Measurements from ENCODE around the gene KCNT1. TPM values are rescaled to one million over a fixed set of nuclear protein-coding genes. Genes with fewer than 3 reads are reported as not detected.

The KCNT1 gene
- total RNA-seq, 6 experiments from 2014 or later = not detected

- DNase-seq = no peak
Measured at GRCh38 chr9:135793221-135794056, 91.5 kb downstream of the KCNT1 start.

GRCh38 chr9:135794057-135794335 lies 92.0 kb downstream of the KCNT1 start:
- Mint-ChIP-seq H3K36me3 (ENCODE audit: low read depth) (no peaks in the 10 kb centered on the region), H3K4me1 (ENCODE audit: low read depth) (peaks cover 10% of the 10 kb centered on the region; the same call in 1 of the 2 replicates), H3K9me3 (no peaks in the 10 kb centered on the region), H3K27me3 (ENCODE audit: insufficient read depth) (peaks cover 9% of the 10 kb centered on the region), H3K27ac (no peak overlapping the region), H3K4me3 (no peak overlapping the region)
- no peak for TF ChIP-seq CTCF (IDR thresholded peaks at IDR 0.05)
- DNase-seq = no peak

More at GRCh38 chr9:135793221-135794056, 91.5 kb downstream of the KCNT1 start:
- H3K36me3 Mint-ChIP-seq (ENCODE audit: low read depth) = no peaks in the 10 kb centered on the region
- no peak overlapping the region for H3K27ac Mint-ChIP-seq
- no peaks in the 10 kb centered on the region for H3K9me3 Mint-ChIP-seq
- H3K4me3 Mint-ChIP-seq = no peak overlapping the region
- H3K27me3 Mint-ChIP-seq (ENCODE audit: insufficient read depth) = peaks cover 9% of the 10 kb centered on the region
- no peak for TF ChIP-seq CTCF (IDR thresholded peaks at IDR 0.05)
- H3K4me1 Mint-ChIP-seq (ENCODE audit: low read depth) = peaks cover 10% of the 10 kb centered on the region; the same call in 1 of the 2 replicates

- H3K27me3 Mint-ChIP-seq (ENCODE audit: insufficient read depth) = peaks cover 10% of the 10 kb centered on the region
- H3K36me3 Mint-ChIP-seq (ENCODE audit: low read depth) = no peaks in the 10 kb centered on the region
- no peak for TF ChIP-seq CTCF (IDR thresholded peaks at IDR 0.05)
- no peak overlapping the region for H3K27ac Mint-ChIP-seq
- no peaks in the 10 kb centered on the region for H3K9me3 Mint-ChIP-seq
- H3K4me1 Mint-ChIP-seq (ENCODE audit: low read depth) = peaks cover 10% of the 10 kb centered on the region; the same call in 1 of the 2 replicates
- no peak overlapping the region for H3K4me3 Mint-ChIP-seq
- no peak for DNase-seq
Measured at GRCh38 chr9:135794361-135794885, 92.4 kb downstream of the KCNT1 start.

GRCh38 chr9:135795391-135795790 lies 93.4 kb downstream of the KCNT1 start:
- no peak overlapping the region for H3K4me3 Mint-ChIP-seq
- H3K36me3 Mint-ChIP-seq (ENCODE audit: low read depth) = no peaks in the 10 kb centered on the region
- TF ChIP-seq CTCF (IDR thresholded peaks at IDR 0.05) = no peak
- no peaks in the 10 kb centered on the region for H3K9me3 Mint-ChIP-seq
- DNase-seq = no peak
- peaks cover 10% of the 10 kb centered on the region; the same call in 1 of the 2 replicates for H3K4me1 Mint-ChIP-seq (ENCODE audit: low read depth)
- no peak overlapping the region for H3K27ac Mint-ChIP-seq
- H3K27me3 Mint-ChIP-seq (ENCODE audit: insufficient read depth) = peaks cover 12% of the 10 kb centered on the region

- TF ChIP-seq CTCF (IDR thresholded peaks at IDR 0.05) = no peak
- no peak overlapping the region for H3K27ac Mint-ChIP-seq
- H3K4me3 Mint-ChIP-seq = no peak overlapping the region
- peaks cover 12% of the 10 kb centered on the region for H3K27me3 Mint-ChIP-seq (ENCODE audit: insufficient read depth)
- H3K9me3 Mint-ChIP-seq = no peaks in the 10 kb centered on the region
- no peaks in the 10 kb centered on the region for H3K36me3 Mint-ChIP-seq (ENCODE audit: low read depth)
- peaks cover 10% of the 10 kb centered on the region; the same call in 1 of the 2 replicates for H3K4me1 Mint-ChIP-seq (ENCODE audit: low read depth)
- DNase-seq = no peak
Measured at GRCh38 chr9:135796784-135797485, 95.0 kb downstream of the KCNT1 start.
